HG02642 (cell line): ENCODE results near the gene RBM48.
"Not testable (repeated sequence)": the region's sequence is repeated elsewhere in the genome, so short reads cannot be mapped to it uniquely, and the experiment has no call there.

ENCODE experiments used
- ATAC-seq: cut with Tn5 transposase; IDR thresholded peaks from one replicate; pipeline ENCODE4 v1.9.1; 2021; ENCODE audit warnings: mild to moderate bottlenecking; ENCODE audit not compliant: unreplicated experiment, poor library complexity

Gene RBM48

GRCh38 chr7:92534572-92534971, 6.0 kb downstream of the RBM48 start:
- ATAC-seq, result no peak

DNA sequence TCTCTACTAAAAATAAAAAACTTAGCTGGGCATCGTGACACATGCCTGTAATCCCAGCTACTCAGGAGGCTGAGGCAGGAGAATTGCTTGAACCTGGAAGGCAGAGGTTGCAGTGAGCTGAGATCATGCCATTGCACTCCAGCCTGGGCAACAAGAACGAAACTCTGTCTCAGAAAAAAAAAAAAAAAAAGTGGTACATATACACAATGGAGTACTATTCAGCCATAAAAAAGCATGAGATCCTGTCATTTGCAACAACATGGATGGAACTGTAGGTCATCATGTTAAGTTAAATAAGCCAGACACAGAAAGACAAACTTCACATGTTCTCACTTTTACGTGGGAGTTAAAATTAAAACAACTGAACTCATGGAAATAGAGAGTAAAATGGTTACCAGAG, 14.9 kb downstream of the RBM48 start:
- not testable (repeated sequence) for ATAC-seq

GRCh38 chr7:92545116-92545515, 16.5 kb downstream of the RBM48 start:
- ATAC-seq, result not testable (repeated sequence)

- no peak for ATAC-seq
These were observed 18.4 kb downstream of the RBM48 start for GRCh38 chr7:92546856-92547497.

DNA sequence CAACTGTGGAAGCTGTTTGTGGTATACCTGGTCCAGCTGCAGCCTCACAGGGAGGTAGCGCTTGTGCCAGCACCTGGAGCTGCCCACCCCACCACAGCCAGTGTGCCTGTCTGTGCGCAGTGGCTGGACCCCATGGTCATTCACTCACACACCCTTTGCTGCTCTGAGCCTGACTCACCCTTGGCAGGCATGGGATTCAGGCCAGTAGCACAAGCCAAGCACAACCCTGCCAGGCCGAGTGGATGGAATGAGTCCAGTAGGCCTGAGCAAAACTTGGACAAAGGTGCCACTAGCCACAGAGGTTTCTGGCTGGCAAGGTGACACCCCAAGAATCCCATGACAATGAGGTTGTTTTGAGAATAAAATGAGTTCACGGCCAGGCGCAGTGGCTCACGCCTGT, 19.0 kb downstream of the RBM48 start:
- ATAC-seq, result no peak

DNA sequence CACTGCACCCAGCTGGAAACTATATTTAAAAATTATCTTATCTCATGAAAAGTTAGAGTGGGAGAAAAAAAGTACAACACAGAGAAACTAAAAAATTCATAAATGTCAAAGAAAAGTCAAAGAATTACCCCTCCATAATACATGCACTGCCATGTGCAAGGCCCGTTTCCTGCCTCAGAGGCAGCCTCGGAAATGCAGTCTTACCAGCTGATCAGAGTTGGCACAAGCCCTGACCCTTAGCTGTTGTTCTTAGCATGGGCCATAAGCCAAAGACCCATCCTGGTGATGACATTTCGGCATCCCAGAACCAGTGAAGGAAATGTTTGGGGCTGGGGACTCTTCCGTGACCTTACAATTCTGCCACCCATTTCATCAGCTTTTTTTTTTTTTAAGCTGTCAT, 21.6 kb downstream of the RBM48 start:
- ATAC-seq, result no peak

GRCh38 chr7:92557249-92557648, 28.7 kb downstream of the RBM48 start:
- ATAC-seq, result no peak

DNA sequence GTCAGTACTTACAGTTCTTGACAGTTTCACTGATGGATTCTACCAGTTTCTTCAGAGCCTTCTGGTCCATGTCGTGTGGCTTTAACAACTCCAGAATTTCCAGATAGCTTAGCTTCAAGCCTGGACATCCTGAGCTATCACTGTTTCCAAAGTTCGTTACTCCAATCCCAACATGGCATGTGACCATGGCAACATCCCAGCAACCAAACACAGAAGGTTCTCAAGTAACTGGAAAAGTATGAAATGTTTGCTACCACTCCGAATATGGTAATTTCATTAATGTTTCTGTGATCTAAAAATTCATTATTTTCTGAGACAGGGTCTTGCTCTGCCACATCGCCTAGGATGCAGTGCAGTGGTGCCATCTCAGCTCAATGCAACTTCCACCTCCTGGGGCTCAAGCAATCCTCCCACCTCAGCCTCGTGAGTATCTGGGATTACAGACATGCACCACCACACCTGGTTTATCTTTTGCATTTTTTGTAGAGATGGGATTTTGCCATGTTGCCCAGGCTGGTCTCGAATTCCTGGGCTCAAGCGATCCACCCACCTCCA, 29.3 kb downstream of the RBM48 start:
- no peak for ATAC-seq

GRCh38 chr7:92560602-92561001, 32.0 kb downstream of the RBM48 start:
- no peak for ATAC-seq

DNA sequence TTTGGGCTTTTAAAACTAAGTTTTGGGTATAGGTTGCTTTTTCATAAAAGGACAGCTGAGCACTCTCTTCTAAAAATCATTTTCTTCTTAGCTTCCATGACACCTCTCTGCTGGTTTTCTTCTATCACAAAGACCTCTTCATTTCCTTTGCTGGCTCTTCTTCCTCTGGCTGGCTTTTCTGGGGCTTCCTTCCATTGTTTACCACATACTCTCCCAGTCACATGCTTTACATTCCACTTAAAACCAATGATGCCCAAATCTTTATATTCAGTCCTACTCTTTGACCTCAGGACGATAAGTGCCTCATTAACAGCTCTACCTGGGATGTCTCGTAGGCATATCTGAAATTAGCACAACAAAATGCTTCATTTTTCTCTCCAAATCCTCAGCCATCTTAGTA, 34.8 kb downstream of the RBM48 start:
- no peak for ATAC-seq

DNA sequence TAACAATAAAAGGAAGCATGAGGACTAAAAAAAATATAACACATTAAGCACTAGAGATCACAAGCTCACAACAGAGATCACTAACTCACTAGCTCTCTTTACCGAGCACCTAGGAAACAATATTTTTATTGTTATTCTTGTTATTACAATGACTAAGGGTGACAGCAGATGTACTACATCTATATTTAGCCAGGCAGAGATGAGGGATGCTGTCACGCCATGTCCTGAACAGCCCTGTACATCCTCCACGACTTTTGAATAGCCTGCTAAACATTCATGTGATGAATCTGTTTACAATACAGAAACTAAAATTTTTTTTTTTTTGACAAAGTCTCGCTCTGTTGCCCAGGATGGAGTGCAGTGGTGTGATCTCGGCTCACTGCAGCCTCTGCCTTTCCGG, 38.9 kb downstream of the RBM48 start:
- ATAC-seq, result no peak

DNA sequence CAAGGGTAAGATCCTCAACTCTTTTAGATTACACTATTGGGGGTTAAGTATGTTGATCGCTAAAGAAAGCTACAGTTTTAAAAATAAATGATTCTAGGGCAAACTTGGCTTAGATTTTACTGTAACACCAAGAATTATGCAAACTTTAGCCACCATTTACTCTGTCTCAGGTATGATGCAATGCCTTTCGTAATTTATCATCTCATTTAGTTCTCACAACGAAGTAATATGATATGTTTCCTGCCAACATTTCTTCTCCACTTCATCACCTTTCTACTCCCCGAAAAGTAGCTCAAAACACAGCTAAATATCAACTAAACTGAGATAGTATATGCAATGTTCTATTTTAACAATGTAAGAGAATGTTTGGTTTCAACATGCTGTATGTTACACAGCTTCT, 40.5 kb downstream of the RBM48 start:
- no peak for ATAC-seq

- ATAC-seq, result no peak
These were observed 47.7 kb downstream of the RBM48 start for GRCh38 chr7:92576296-92576695.

GRCh38 chr7:92582948-92583347, 54.4 kb downstream of the RBM48 start:
- no peak for ATAC-seq

DNA sequence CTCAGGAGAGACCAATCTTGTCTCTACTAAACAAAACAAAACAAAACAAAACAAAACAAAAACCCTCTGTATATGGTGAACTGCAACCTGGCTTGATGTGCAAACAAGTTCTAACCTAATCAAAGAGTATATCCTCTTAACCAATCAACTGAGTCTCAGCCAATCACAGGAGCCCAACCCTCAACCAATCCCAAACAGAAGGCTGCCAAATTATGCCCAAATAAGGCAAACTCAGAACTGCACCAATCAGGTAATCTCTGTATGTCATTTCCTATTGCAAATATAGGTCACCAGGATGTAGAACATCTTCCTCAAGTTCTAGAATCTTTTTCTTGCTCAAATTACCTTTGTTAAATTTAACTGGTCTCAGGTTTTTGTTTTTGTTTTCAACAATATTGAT, 56.4 kb downstream of the RBM48 start:
- ATAC-seq, result no peak

DNA sequence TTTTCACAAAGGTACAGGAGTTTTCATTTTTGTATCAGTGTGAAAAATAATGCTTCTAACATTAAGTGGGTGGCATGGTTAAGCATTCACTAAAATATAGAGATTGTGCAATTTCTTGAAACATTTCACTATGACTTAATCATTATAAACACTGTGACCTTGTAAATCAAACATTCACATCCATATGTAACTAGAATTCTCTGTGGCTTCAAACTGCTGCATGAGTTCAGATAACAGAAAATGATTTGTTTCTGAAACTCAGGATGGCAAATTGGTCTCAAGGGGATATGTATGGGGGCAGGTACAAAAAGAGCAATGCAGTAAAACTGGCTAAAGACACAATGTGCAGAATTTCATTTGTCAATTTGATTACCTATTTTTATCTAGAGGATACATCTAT, 57.8 kb downstream of the RBM48 start:
- ATAC-seq, result no peak

GRCh38 chr7:92586841-92587240, 58.2 kb downstream of the RBM48 start:
- ATAC-seq, result no peak
